Mesendoderm (in vitro differentiated cells): ENCODE data around the gene RUBCNL.

Experiments used
- DNase-seq: peaks from one replicate; pipeline ENCODE4 v3.0.0; 2013
- H2AK5ac ChIP-seq: 2 replicates; pipeline ENCODE4 v1.6.1; 2013; ENCODE audit warnings: low read length, inconsistent platforms
- H2BK120ac ChIP-seq: 2 replicates; pipeline ENCODE4 v1.6.1; 2013; ENCODE audit warnings: low read depth, mild to moderate bottlenecking, low read length, moderate library complexity, mixed read lengths
- H2BK15ac ChIP-seq: replicated peaks from 2 replicates; pipeline ENCODE4 v1.6.1; 2013; ENCODE audit warnings: low read depth, mild to moderate bottlenecking, moderate library complexity
- H2BK5ac ChIP-seq: 2 replicates; pipeline ENCODE4 v1.6.1; 2013; ENCODE audit warnings: low read length, inconsistent platforms
- H3K18ac ChIP-seq: 2 replicates; pipeline ENCODE4 v1.6.1; 2013; ENCODE audit warnings: mild to moderate bottlenecking, low read length, mixed read lengths
- H3K23ac ChIP-seq: one replicate; pipeline ENCODE4 v1.6.1; 2013; ENCODE audit warnings: low read length
- H3K27ac ChIP-seq: 2 replicates; pipeline ENCODE4 v1.5.1; 2013; ENCODE audit warnings: low read depth, mild to moderate bottlenecking, inconsistent platforms, low read length, moderate library complexity
- H3K27me3 ChIP-seq: 2 replicates; pipeline ENCODE4 v1.6.1; 2013; ENCODE audit warnings: low read length, control low read depth, mild to moderate bottlenecking, inconsistent platforms; ENCODE audit not compliant: insufficient read depth, poor library complexity
- H3K36me3 ChIP-seq: 2 replicates; pipeline ENCODE4 v1.6.1; 2013; ENCODE audit warnings: low read length, inconsistent platforms; ENCODE audit not compliant: control insufficient read depth, insufficient read depth
- H3K4ac ChIP-seq: one replicate; pipeline ENCODE4 v1.6.1; 2013; ENCODE audit warnings: low read depth, mild to moderate bottlenecking, low read length, moderate library complexity
- H3K4me1 ChIP-seq: 2 replicates; pipeline ENCODE4 v1.6.1; 2013; ENCODE audit warnings: low read depth, low read length, inconsistent platforms; ENCODE audit not compliant: control insufficient read depth
- H3K4me2 ChIP-seq: 2 replicates; pipeline ENCODE4 v1.6.1; 2013; ENCODE audit warnings: low read length
- H3K4me3 ChIP-seq: 2 replicates; pipeline ENCODE4 v1.5.1; 2013; ENCODE audit warnings: mild to moderate bottlenecking, low read length
- H3K56ac ChIP-seq: one replicate; pipeline ENCODE4 v1.6.1; 2013; ENCODE audit warnings: low read length
- H3K79me1 ChIP-seq: 2 replicates; pipeline ENCODE4 v1.6.1; 2013; ENCODE audit warnings: low read length, inconsistent platforms
- H3K79me2 ChIP-seq: 2 replicates; pipeline ENCODE4 v1.6.1; 2013; ENCODE audit warnings: mild to moderate bottlenecking, low read length; ENCODE audit not compliant: control insufficient read depth, insufficient read depth
- H3K9ac ChIP-seq: 2 replicates; pipeline ENCODE4 v1.6.1; 2013; ENCODE audit warnings: low read length, inconsistent platforms
- H4K5ac ChIP-seq: one replicate; pipeline ENCODE4 v1.6.1; 2013; ENCODE audit warnings: low read length
- H4K8ac ChIP-seq: one replicate; pipeline ENCODE4 v1.6.1; 2013; ENCODE audit warnings: low read depth, mild to moderate bottlenecking, control low read depth, low read length, moderate library complexity
- WGBS: extraction: QIAGEN DNeasy Blood & Tissue Kit; methylation state at CpG from one replicate; pipeline ENCODE4 v1.1.7; 2013; ENCODE audit warnings: low lambda C conversion rate, missing lambda C conversion rate; ENCODE audit not compliant: insufficient coverage; ENCODE audit errors: extremely low coverage; 5-methylcytosine and 5-hydroxymethylcytosine counted together

RUBCNL gene

GRCh38 chr13:46327246-46327645 is 59.8 kb downstream of the RUBCNL start:
- Histone ChIP-seq H2BK15ac (no peak overlapping the region), H2BK5ac (no peak overlapping the region), H3K36me3 (no peaks in the 10 kb centered on the region), H2AK5ac (no peak overlapping the region), H3K27me3 (no peaks in the 10 kb centered on the region), H3K79me2 (no peaks in the 10 kb centered on the region), H3K18ac (no peak overlapping the region), H3K4me2 (no peak overlapping the region), H3K23ac (no peak overlapping the region), H2BK120ac (no peak overlapping the region), H3K56ac (no peak overlapping the region), H4K5ac (no peak overlapping the region), H3K4me1 (no peaks in the 10 kb centered on the region), H3K9ac (no peak overlapping the region), H3K4me3 (no peak overlapping the region), H3K79me1 (no peaks in the 10 kb centered on the region), H3K4ac (no peak overlapping the region), H3K27ac (no peak overlapping the region), H4K8ac (no peak overlapping the region)
- no peak for DNase-seq
- no CpG with 5 or more reads among the region's 1 CpG for WGBS

GRCh38 chr13:46324976-46325375 is 62.1 kb downstream of the RUBCNL start:
- no peak overlapping the region for H2BK120ac ChIP-seq
- no peak overlapping the region for H2AK5ac ChIP-seq
- no peak overlapping the region for H4K5ac ChIP-seq
- H2BK5ac ChIP-seq, result no peak overlapping the region
- H3K18ac ChIP-seq, result no peak overlapping the region
- H3K4me3 ChIP-seq, result no peak overlapping the region
- no peaks in the 10 kb centered on the region for H3K36me3 ChIP-seq
- no peak overlapping the region for H3K56ac ChIP-seq
- DNase-seq, result no peak
- no peak overlapping the region for H3K4ac ChIP-seq
- no peak overlapping the region for H3K27ac ChIP-seq
- H3K9ac ChIP-seq, result no peak overlapping the region
- no peaks in the 10 kb centered on the region for H3K4me1 ChIP-seq
- no peak overlapping the region for H3K23ac ChIP-seq
- no peak overlapping the region for H3K4me2 ChIP-seq
- no peak overlapping the region for H4K8ac ChIP-seq
- no peaks in the 10 kb centered on the region for H3K27me3 ChIP-seq
- H2BK15ac ChIP-seq, result no peak overlapping the region
- no peaks in the 10 kb centered on the region for H3K79me1 ChIP-seq
- H3K79me2 ChIP-seq, result no peaks in the 10 kb centered on the region
- WGBS, result no CpG with 5 or more reads among the region's 5 CpGs

- Histone ChIP-seq H3K4me2 (no peak overlapping the region), H2BK120ac (no peak overlapping the region), H3K4me1 (no peaks in the 10 kb centered on the region), H3K9ac (no peak overlapping the region), H3K18ac (no peak overlapping the region), H2AK5ac (no peak overlapping the region), H3K4me3 (no peak overlapping the region), H3K27ac (no peak overlapping the region), H2BK15ac (no peak overlapping the region), H4K5ac (no peak overlapping the region), H3K23ac (no peak overlapping the region), H3K79me1 (no peaks in the 10 kb centered on the region), H3K27me3 (no peaks in the 10 kb centered on the region), H4K8ac (no peak overlapping the region), H3K4ac (no peak overlapping the region), H3K79me2 (no peaks in the 10 kb centered on the region), H2BK5ac (no peak overlapping the region), H3K36me3 (no peaks in the 10 kb centered on the region), H3K56ac (no peak overlapping the region)
- DNase-seq, result peak; percentile 73
- WGBS, result no CpG with 5 or more reads among the region's 17 CpGs
These were observed 65.4 kb downstream of the RUBCNL start for GRCh38 chr13:46321494-46322225.

- Histone ChIP-seq H2AK5ac (no peak overlapping the region), H3K4me1 (no peaks in the 10 kb centered on the region), H3K23ac (no peak overlapping the region), H4K5ac (no peak overlapping the region), H2BK120ac (no peak overlapping the region), H2BK5ac (no peak overlapping the region), H3K56ac (peak overlapping the region; percentile 5), H3K18ac (no peak overlapping the region), H3K4me2 (no peak overlapping the region), H3K4ac (no peak overlapping the region), H3K4me3 (no peak overlapping the region), H3K27ac (no peak overlapping the region), H3K79me2 (no peaks in the 10 kb centered on the region), H2BK15ac (no peak overlapping the region), H4K8ac (no peak overlapping the region), H3K27me3 (no peaks in the 10 kb centered on the region), H3K79me1 (no peaks in the 10 kb centered on the region), H3K36me3 (no peaks in the 10 kb centered on the region), H3K9ac (no peak overlapping the region)
- DNase-seq, result peak; percentile 5
- no CpG with 5 or more reads among the region's 4 CpGs for WGBS
These were observed 66.2 kb downstream of the RUBCNL start for GRCh38 chr13:46320821-46321220.

GRCh38 chr13:46320406-46320805 is 66.6 kb downstream of the RUBCNL start:
- no peak overlapping the region for H2BK120ac ChIP-seq
- H3K23ac ChIP-seq, result no peak overlapping the region
- no peak overlapping the region for H2BK5ac ChIP-seq
- no peaks in the 10 kb centered on the region for H3K4me1 ChIP-seq
- H3K18ac ChIP-seq, result no peak overlapping the region
- no peak overlapping the region for H3K56ac ChIP-seq
- no CpG with 5 or more reads among the region's 3 CpGs for WGBS
- no peaks in the 10 kb centered on the region for H3K27me3 ChIP-seq
- no peak overlapping the region for H2BK15ac ChIP-seq
- no peaks in the 10 kb centered on the region for H3K79me2 ChIP-seq
- DNase-seq, result no peak
- H4K8ac ChIP-seq, result no peak overlapping the region
- H3K27ac ChIP-seq, result no peak overlapping the region
- no peak overlapping the region for H3K4me3 ChIP-seq
- H3K9ac ChIP-seq, result no peak overlapping the region
- H3K36me3 ChIP-seq, result no peaks in the 10 kb centered on the region
- H3K4ac ChIP-seq, result no peak overlapping the region
- H3K4me2 ChIP-seq, result no peak overlapping the region
- no peak overlapping the region for H4K5ac ChIP-seq
- H3K79me1 ChIP-seq, result no peaks in the 10 kb centered on the region
- H2AK5ac ChIP-seq, result no peak overlapping the region

GRCh38 chr13:46318986-46319385 is 68.1 kb downstream of the RUBCNL start:
- Histone ChIP-seq H4K5ac (no peak overlapping the region), H2BK120ac (no peak overlapping the region), H3K79me2 (no peaks in the 10 kb centered on the region), H3K56ac (no peak overlapping the region), H3K4me1 (no peaks in the 10 kb centered on the region), H3K23ac (no peak overlapping the region), H3K79me1 (no peaks in the 10 kb centered on the region), H3K4me3 (no peak overlapping the region), H3K27ac (no peak overlapping the region), H3K27me3 (no peaks in the 10 kb centered on the region), H3K18ac (no peak overlapping the region), H2BK5ac (no peak overlapping the region), H2AK5ac (no peak overlapping the region), H3K36me3 (no peaks in the 10 kb centered on the region), H4K8ac (no peak overlapping the region), H3K4ac (no peak overlapping the region), H3K4me2 (no peak overlapping the region), H3K9ac (no peak overlapping the region), H2BK15ac (no peak overlapping the region)
- no peak for DNase-seq
- WGBS, result no CpG with 5 or more reads among the region's 1 CpG
